Measurements from ENCODE around the gene SPEN. TPM values are rescaled to one million over a fixed set of nuclear protein-coding genes. Genes with fewer than 3 reads are reported as not detected.
"Not testable (repeated sequence)": the region's sequence is repeated elsewhere in the genome, so short reads cannot be mapped to it uniquely, and the experiment has no call there.

SPEN gene
- total RNA-seq, 3 donors from 2014 or later = 48.7 to 60.3 (median 50.6) TPM

- no peak for DNase-seq
- Histone ChIP-seq H3K9me3 (no peaks in the 10 kb centered on the region), H3K4me3 (no peak overlapping the region), H3K36me3 (ENCODE audit: low read depth) (no peaks in the 10 kb centered on the region), H3K4me1 (ENCODE audit: low read depth) (peaks cover 13% of the 10 kb centered on the region)
- TF ChIP-seq CTCF (IDR thresholded peaks at IDR 0.05) = no peak
- intact Hi-C loops (cut with DNase I, micrococcal nuclease) = no loop called here
- ATAC-seq = peak; percentile 12
These were observed 39.2 kb downstream of the SPEN start for GRCh38 chr1:15886611-15887167.

GRCh38 chr1:15892857-15893599 lies 45.5 kb downstream of the SPEN start:
- intact Hi-C loops (cut with DNase I, micrococcal nuclease); H3K4me3 ChIP-seq; H3K9me3 ChIP-seq; H3K36me3 ChIP-seq (ENCODE audit: low read depth); DNase-seq; H3K4me1 ChIP-seq (ENCODE audit: low read depth): not testable (repeated sequence)
- ATAC-seq = peak; percentile 24

- peaks cover 7% of the 10 kb centered on the region for H3K4me1 ChIP-seq (ENCODE audit: low read depth)
- TF ChIP-seq CTCF (IDR thresholded peaks at IDR 0.05) = no peak
- H3K9me3 ChIP-seq = no peaks in the 10 kb centered on the region
- H3K36me3 ChIP-seq (ENCODE audit: low read depth) = no peaks in the 10 kb centered on the region
- intact Hi-C loops (cut with DNase I, micrococcal nuclease) = no loop called here
- ATAC-seq = no peak
- no peak for DNase-seq
- no peak overlapping the region for H3K4me3 ChIP-seq
These were observed 47.7 kb downstream of the SPEN start for GRCh38 chr1:15895233-15895632.

GRCh38 chr1:15896841-15897610 lies 49.5 kb downstream of the SPEN start:
- DNase-seq; H3K4me1 ChIP-seq (ENCODE audit: low read depth); H3K9me3 ChIP-seq; ATAC-seq; H3K4me3 ChIP-seq; intact Hi-C loops (cut with DNase I, micrococcal nuclease); H3K36me3 ChIP-seq (ENCODE audit: low read depth): not testable (repeated sequence)

GRCh38 chr1:15899266-15899665 lies 51.8 kb downstream of the SPEN start:
- intact Hi-C loops (cut with DNase I, micrococcal nuclease) = no loop called here
- no peaks in the 10 kb centered on the region for H3K36me3 ChIP-seq (ENCODE audit: low read depth)
- no peaks in the 10 kb centered on the region for H3K4me1 ChIP-seq (ENCODE audit: low read depth)
- no peaks in the 10 kb centered on the region for H3K9me3 ChIP-seq
- no peak overlapping the region for H3K4me3 ChIP-seq
- DNase-seq (no peak), ATAC-seq (no peak)
- no peak for TF ChIP-seq CTCF (IDR thresholded peaks at IDR 0.05)

- no peak overlapping the region for H3K4me3 ChIP-seq
- ATAC-seq = no peak
- H3K36me3 ChIP-seq (ENCODE audit: low read depth) = no peaks in the 10 kb centered on the region
- H3K9me3 ChIP-seq = no peaks in the 10 kb centered on the region
- intact Hi-C loops (cut with DNase I, micrococcal nuclease) = no loop called here
- no peaks in the 10 kb centered on the region for H3K4me1 ChIP-seq (ENCODE audit: low read depth)
- no peak for TF ChIP-seq CTCF (IDR thresholded peaks at IDR 0.05)
- DNase-seq = no peak
These were observed 53.3 kb downstream of the SPEN start for GRCh38 chr1:15900662-15901279.
